SH-SY5Y (cell line): ENCODE measurements around the gene KRTAP19-4.

Experiments
- GATA2 ChIP-seq: IDR thresholded peaks from 2 replicates; pipeline ENCODE4 v1.6.1; 2011; ENCODE audit warnings: mild to moderate bottlenecking, low read depth, low read length
- GATA3 ChIP-seq: IDR thresholded peaks from 2 replicates; pipeline ENCODE4 v1.6.1; 2011; ENCODE audit warnings: low read depth, mild to moderate bottlenecking, low read length, moderate library complexity

- TF ChIP-seq GATA2 (no peak), GATA3 (no peak)
Measured at GRCh38 chr21:30497065-30497464, at the start of gene KRTAP19-4.
